ENCODE measurements around the gene ADAM12. TPM values are rescaled to one million over a fixed set of nuclear protein-coding genes. Genes with fewer than 3 reads are reported as not detected.
A peak's percentile ranks its signal among the peaks of the same experiment; 100 is the strongest.

ADAM12 gene
- total RNA-seq, 2 donors from 2014 or later: 0.46 TPM; not detected in 1

DNA sequence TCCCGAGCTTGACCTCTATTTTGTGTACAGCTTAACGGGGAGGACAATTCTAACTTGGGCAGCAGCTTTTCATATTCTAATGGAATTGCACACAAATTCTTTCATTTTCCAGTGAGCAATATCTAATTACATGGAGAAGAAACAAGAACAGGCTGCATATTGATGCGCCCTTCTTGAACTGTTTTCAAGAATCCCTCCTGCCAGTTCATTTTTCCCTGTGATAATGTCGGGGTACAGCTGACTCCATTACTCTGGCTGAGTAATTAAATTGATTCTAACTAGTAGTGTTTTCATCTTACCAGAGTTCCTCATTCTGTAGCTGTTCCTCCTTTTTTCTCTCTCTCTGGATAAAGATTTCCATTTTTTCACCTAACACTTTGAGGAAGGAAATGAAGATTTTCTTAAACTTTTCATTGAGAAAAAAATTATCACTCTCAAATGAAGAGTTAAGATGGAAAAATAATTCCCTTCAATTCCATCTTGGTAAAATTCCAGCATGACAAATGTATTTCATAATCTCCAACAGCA is 301.1 kb downstream of the ADAM12 start:
- no peak overlapping the region for H3K27ac Mint-ChIP-seq
- Histone ChIP-seq H3K27ac (ENCODE audit: low read depth, low read length) (no peak overlapping the region), H3K9ac (ENCODE audit: extremely low read depth, low read length, poor library complexity, severe bottlenecking) (no peak overlapping the region), H3K27me3 (ENCODE audit: control insufficient read depth, insufficient read depth, low read length, poor library complexity, severe bottlenecking) (no peaks in the 10 kb centered on the region), H3K4me3 (ENCODE audit: low read length) (no peak overlapping the region), H3K4me1 (ENCODE audit: control insufficient read depth, insufficient read depth, low read length) (no peaks in the 10 kb centered on the region), H3K9me3 (ENCODE audit: control insufficient read depth, low read length) (no peaks in the 10 kb centered on the region), H3K36me3 (ENCODE audit: control insufficient read depth, insufficient read depth, low read length) (no peaks in the 10 kb centered on the region)
- no peaks in the 10 kb centered on the region for H3K4me1 Mint-ChIP-seq
- TF ChIP-seq, protein P1, sequence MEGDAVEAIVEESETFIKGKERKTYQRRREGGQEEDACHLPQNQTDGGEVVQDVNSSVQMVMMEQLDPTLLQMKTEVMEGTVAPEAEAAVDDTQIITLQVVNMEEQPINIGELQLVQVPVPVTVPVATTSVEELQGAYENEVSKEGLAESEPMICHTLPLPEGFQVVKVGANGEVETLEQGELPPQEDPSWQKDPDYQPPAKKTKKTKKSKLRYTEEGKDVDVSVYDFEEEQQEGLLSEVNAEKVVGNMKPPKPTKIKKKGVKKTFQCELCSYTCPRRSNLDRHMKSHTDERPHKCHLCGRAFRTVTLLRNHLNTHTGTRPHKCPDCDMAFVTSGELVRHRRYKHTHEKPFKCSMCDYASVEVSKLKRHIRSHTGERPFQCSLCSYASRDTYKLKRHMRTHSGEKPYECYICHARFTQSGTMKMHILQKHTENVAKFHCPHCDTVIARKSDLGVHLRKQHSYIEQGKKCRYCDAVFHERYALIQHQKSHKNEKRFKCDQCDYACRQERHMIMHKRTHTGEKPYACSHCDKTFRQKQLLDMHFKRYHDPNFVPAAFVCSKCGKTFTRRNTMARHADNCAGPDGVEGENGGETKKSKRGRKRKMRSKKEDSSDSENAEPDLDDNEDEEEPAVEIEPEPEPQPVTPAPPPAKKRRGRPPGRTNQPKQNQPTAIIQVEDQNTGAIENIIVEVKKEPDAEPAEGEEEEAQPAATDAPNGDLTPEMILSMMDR (conservative IDR thresholded peaks at IDR 0.05): no peak
- no peaks in the 10 kb centered on the region for H3K27me3 Mint-ChIP-seq (ENCODE audit: insufficient read depth)
- H3K4me3 Mint-ChIP-seq: no peak overlapping the region
- no peaks in the 10 kb centered on the region for H3K36me3 Mint-ChIP-seq (ENCODE audit: low read depth)
- no peaks in the 10 kb centered on the region for H3K9me3 Mint-ChIP-seq
- WGBS, 2 experiments (ENCODE audit: insufficient coverage in 1 of 2, insufficient read length in 1 of 2): 95 to 100% methylated on average over 4 of the region's 4 CpGs
- DNase-seq: no peak

DNA sequence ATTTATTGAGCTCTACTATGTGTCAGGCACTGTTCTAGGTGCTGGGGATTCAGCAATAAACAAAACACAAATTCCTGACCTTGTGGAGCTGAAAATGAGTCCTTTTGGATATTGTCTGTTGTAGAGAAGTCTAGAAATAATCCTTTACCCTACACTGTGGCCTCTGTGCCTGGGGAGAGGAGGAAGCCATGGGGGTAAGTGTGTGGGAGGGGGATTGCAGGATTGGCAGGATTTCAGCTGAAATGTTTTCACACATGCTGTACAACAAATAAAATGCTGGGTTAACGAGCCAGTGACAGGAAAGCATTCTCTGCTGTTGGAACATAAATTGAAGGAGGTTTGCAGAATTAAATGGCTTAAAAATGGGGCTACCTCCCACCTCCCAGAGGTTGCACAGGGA is 302.5 kb downstream of the ADAM12 start:
- H3K27me3 Mint-ChIP-seq (ENCODE audit: insufficient read depth): no peaks in the 10 kb centered on the region
- H3K4me1 Mint-ChIP-seq: no peaks in the 10 kb centered on the region
- Histone ChIP-seq H3K36me3 (ENCODE audit: control insufficient read depth, insufficient read depth, low read length) (no peaks in the 10 kb centered on the region), H3K9ac (ENCODE audit: extremely low read depth, low read length, poor library complexity, severe bottlenecking) (no peak overlapping the region), H3K4me3 (ENCODE audit: low read length) (no peak overlapping the region), H3K27me3 (ENCODE audit: control insufficient read depth, insufficient read depth, low read length, poor library complexity, severe bottlenecking) (no peaks in the 10 kb centered on the region), H3K9me3 (ENCODE audit: control insufficient read depth, low read length) (no peaks in the 10 kb centered on the region), H3K4me1 (ENCODE audit: control insufficient read depth, insufficient read depth, low read length) (no peaks in the 10 kb centered on the region), H3K27ac (ENCODE audit: low read depth, low read length) (no peak overlapping the region)
- WGBS, 2 experiments (ENCODE audit: insufficient coverage in 1 of 2, insufficient read length in 1 of 2): 94% methylated on average over 1 of the region's 1 CpG; no CpG with 5 or more reads in 1 of the 2 experiments
- no peak overlapping the region for H3K27ac Mint-ChIP-seq
- TF ChIP-seq, protein P1 (conservative IDR thresholded peaks at IDR 0.05): no peak
- no peak overlapping the region for H3K4me3 Mint-ChIP-seq
- no peak for DNase-seq
- H3K9me3 Mint-ChIP-seq: no peaks in the 10 kb centered on the region
- no peaks in the 10 kb centered on the region for H3K36me3 Mint-ChIP-seq (ENCODE audit: low read depth)

DNA sequence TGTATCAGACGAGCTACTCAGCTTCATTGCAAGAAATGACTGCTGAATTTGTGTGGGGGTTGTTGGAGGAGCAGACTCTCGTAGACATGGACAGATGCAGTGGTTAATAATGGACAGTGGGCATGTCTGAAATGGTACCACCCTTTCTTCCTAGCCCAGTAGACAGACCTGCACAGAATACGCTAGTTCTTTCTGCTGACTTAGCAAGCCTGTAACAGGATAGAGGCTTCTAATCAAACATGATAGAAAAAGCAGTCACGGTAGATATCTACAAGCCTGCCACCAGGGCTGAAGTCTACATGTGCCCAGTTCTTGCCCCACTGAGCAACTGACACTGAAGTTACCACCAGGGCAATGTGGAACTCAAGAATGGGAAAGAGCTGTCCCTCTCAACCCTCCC is 303.9 kb downstream of the ADAM12 start:
- Mint-ChIP-seq H3K27me3 (ENCODE audit: insufficient read depth) (no peaks in the 10 kb centered on the region), H3K4me3 (no peak overlapping the region), H3K27ac (no peak overlapping the region), H3K4me1 (no peaks in the 10 kb centered on the region), H3K36me3 (ENCODE audit: low read depth) (no peaks in the 10 kb centered on the region), H3K9me3 (no peaks in the 10 kb centered on the region)
- Histone ChIP-seq H3K4me1 (ENCODE audit: control insufficient read depth, insufficient read depth, low read length) (no peaks in the 10 kb centered on the region), H3K36me3 (ENCODE audit: control insufficient read depth, insufficient read depth, low read length) (no peaks in the 10 kb centered on the region), H3K9ac (ENCODE audit: extremely low read depth, low read length, poor library complexity, severe bottlenecking) (no peak overlapping the region), H3K4me3 (ENCODE audit: low read length) (no peak overlapping the region), H3K27me3 (ENCODE audit: control insufficient read depth, insufficient read depth, low read length, poor library complexity, severe bottlenecking) (no peaks in the 10 kb centered on the region), H3K9me3 (ENCODE audit: control insufficient read depth, low read length) (no peaks in the 10 kb centered on the region), H3K27ac (ENCODE audit: low read depth, low read length) (no peak overlapping the region)
- DNase-seq: peak; percentile 19
- WGBS, 2 experiments (ENCODE audit: insufficient coverage in 1 of 2, insufficient read length in 1 of 2): 90 to 96% methylated on average over 4 of the region's 4 CpGs
- TF ChIP-seq, protein P1 (conservative IDR thresholded peaks at IDR 0.05): no peak

All from endodermal cell (in vitro differentiated cells).